HG02840 (cell line): Measurements from ENCODE around the gene SASS6.

ENCODE experiments used
- ATAC-seq: cut with Tn5 transposase; IDR thresholded peaks from one replicate; pipeline ENCODE4 v1.9.1; 2021; ENCODE audit warnings: mild to moderate bottlenecking, moderate library complexity, moderate number of reproducible peaks; ENCODE audit not compliant: unreplicated experiment, low FRiP score

SASS6 gene

GRCh38 chr1:100109554-100110066 lies 23.1 kb downstream of the SASS6 start:
- ATAC-seq: no peak

GRCh38 chr1:100107696-100108095 lies 25.0 kb downstream of the SASS6 start:
- ATAC-seq: no peak

DNA sequence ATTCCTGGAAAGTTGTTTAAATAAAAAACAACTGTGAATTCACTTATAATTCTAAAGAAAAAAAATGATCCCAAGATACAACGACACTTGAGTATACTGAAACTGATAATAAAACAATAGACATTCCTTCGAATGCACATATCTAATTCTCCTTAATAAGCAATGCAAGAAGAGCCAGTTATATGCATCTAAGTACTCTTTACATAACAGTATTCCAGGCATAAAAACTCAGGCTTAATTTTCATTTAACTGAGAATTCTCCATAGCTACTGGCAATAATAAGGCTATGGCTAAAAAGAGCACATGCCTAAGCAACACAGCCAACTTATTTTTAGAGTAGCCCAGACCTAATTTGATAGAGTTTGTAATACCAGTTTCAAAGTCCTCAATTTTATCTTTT lies 31.2 kb downstream of the SASS6 start:
- no peak for ATAC-seq

DNA sequence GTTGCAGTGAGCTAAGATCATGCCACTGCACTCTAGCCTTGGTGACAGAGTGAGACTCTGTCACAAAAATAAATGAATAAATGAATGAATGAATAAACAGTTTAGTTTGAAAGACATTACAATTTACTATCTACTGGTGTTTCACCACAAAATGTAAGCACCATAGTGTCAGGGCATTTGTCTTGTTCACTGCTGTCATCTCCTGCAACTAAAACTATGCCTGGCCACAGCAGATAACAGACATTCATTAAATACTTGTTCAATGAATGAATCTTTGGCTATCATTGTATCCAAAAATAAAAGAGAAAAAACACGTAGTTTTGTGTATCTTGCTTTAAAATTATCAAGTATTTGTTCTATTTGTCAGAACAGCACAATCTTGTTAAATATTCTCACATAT lies 32.5 kb downstream of the SASS6 start:
- ATAC-seq: no peak

DNA sequence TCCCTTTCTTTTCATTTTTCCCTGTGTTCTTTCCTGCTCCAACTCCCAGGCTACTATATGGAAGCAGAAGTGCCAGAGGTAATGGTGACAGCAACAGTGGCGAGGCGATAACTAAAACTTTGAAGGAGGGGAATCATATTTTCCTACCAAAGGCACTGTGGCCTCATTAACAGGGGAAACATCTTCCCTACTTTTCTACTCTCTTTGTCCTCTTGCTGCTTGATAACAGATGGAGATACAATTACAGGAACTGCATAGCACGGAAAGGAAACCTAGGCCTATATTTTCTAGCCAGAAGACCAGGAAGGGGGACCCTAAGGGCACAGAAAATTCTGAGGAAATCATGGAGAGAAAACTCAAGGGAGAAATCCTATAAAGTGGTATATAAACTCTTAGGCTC lies 42.3 kb downstream of the SASS6 start:
- ATAC-seq: no peak

DNA sequence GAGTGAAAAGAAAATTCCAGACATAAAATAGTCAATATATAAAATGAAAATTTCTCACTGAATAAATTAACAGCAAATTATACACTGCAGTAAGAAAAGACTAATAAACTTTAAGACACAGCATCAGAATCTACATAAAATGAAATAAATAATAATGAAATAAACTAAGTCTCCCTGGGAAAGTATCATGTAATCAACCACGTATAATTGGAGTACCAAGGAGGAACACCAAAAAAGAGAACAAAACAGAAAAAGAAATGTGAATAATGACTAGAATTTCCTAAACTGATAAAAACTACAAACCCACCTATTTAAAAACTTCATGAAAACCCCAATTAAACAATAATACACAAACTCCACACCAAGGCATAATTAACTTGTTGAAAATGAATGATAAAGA lies 43.6 kb downstream of the SASS6 start:
- ATAC-seq: no peak

- no peak for ATAC-seq
Measured at GRCh38 chr1:100087396-100087795, 45.3 kb downstream of the SASS6 start.

GRCh38 chr1:100080331-100080730 lies 52.4 kb downstream of the SASS6 start:
- no peak for ATAC-seq

DNA sequence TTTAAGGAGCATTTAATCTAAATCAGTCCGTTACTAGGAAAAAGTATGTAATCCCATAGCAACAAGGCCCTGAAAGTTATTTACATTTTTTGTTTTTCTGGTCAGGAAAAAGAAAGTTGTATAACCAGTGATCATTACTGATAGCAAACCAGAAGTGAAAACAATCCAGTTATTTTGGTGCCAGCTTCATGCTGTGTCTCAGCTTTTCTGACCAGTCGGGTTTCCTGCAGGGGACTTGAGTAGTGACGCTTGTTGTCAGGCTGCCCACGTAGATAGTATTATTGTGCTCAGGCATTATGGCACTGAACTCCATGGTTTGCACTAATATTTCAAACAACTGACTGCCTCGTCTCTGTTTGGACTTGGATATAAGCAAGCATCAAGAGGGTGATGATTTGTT lies 55.2 kb downstream of the SASS6 start:
- ATAC-seq: no peak

DNA sequence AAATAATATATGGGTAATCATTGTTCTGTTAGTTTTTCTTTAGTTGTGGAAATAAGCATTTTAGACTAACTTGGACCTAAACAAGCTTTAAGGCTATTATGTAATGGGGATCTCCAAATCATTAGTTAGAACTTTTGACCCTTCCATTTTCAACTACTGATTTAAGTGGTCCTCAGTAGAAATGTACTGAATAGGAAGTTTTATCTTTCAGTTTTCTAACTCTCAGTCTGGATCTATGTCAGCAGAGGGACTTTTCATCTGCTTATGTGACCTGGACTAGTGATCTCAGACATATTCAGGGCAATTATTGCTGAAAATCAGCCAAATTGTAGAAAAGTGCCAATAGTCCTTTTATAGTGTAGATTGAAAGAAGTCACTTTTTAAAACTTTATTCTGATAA lies 56.0 kb downstream of the SASS6 start:
- ATAC-seq: peak; percentile 72

GRCh38 chr1:100076319-100076718 lies 56.4 kb downstream of the SASS6 start:
- no peak for ATAC-seq

DNA sequence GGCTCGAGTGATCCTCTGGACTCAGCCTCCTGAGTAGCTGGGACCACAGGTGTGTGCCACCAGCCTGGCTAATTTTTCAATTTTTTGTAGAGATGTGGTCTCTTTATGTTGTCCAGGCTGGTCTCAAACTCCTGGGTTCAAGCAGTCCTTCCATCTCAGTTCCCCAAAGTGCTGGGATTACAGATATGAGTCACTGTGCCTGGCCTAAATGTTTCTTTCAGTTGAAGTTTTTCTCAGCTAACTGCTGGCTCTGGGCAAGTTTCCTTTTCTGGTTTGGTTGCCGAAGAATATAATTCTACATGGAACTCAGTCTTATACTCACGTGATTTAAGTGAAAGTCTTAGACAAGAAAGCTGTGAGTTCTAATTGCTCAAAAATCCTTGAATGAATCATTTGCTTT lies 57.0 kb downstream of the SASS6 start:
- no peak for ATAC-seq

GRCh38 chr1:100074604-100075395 lies 57.9 kb downstream of the SASS6 start:
- ATAC-seq: no peak

DNA sequence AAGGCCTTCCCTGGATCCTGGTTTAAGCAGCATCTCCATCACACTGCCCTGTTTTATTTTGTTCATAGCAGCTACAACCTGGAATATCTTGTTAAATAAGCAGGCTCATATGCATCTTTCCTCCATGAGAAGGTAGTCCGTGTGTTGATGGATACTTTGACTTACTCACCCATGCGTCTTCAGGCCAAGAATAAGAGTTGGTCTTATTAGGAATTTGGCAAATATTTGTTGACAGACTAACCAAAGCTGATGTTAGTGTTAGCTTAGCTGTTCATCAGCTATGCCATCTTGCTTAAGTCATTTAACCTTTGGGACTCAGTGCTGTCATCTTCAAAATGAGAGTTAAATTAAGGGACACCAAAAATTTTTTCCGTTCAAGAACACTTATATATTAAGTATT lies 59.2 kb downstream of the SASS6 start:
- ATAC-seq: no peak

GRCh38 chr1:100070201-100070939 lies 62.4 kb downstream of the SASS6 start:
- ATAC-seq: no peak

DNA sequence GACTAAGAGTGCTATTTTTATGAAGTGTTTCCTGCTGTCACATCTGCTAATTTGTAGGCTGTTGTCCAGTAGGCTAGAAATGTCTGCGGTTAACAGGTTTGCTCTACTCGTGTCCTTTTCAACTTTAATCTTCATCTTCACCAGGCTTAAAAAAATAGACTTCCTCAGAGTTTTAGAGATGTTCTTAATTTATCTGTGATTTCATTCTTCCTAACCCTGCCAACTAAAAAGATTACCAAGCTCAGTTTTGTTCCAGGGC lies 66.8 kb downstream of the SASS6 start:
- no peak for ATAC-seq

GRCh38 chr1:100065183-100065968 lies 67.4 kb downstream of the SASS6 start:
- no peak for ATAC-seq

- ATAC-seq: no peak
Measured at GRCh38 chr1:100061681-100062080, 71.0 kb downstream of the SASS6 start.

DNA sequence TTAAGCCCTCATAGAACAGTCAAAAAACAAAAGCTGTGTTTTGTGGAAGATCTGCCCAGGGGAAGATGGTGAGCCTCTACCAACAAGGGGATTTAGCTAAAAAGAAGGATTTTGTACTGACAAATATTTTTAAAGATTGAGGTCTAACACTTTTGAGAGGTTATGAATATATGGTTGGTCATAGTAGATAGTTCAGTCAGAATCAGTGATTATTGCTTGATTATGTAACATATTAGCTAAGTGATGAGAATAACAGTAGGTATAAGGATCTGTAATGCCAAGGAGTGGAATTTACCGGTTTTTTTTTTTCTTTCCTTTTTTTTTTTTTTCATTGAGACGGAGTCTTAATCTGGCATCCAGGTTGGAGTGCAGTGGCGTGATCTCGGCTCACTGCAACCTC lies 79.0 kb downstream of the SASS6 start:
- no peak for ATAC-seq

- no peak for ATAC-seq
Measured at GRCh38 chr1:100053119-100053518, 79.6 kb downstream of the SASS6 start.

DNA sequence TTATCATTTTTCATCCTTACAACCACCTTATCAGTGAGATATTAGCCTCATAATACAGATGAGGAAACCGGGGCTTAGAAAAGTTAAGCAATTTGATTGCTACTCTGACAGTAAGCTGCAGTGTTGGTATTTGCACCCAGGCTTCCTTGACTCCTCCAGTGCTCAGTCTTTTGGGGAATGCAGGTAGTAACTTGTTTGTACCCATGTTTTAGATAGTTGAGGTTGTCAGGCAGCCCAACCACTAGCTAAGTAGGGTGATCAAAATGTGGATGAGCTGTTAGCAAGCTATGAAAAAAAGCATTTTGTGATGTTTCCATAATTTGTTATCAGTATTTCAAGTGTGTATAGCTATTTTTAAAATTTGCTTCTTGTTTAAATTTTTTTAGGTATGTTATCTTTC lies 80.8 kb downstream of the SASS6 start:
- no peak for ATAC-seq
